Measurements from ENCODE around the gene CLCF1. TPM values are rescaled to one million over a fixed set of nuclear protein-coding genes. Genes with fewer than 3 reads are reported as not detected.

CLCF1 gene
- total RNA-seq, 1 donor from 2014 or later, result 32.6 TPM

GRCh38 chr11:67381244-67381972 lies 8.0 kb upstream of the CLCF1 start:
- Histone ChIP-seq H3K27ac (no peak overlapping the region), H3K27me3 (no peaks in the 10 kb centered on the region), H3K4me1 (peaks cover 0 to 12% of the 10 kb centered on the region in 2 donors), H3K9me3 (no peaks in the 10 kb centered on the region), H3K36me3 (no peaks in the 10 kb centered on the region), H3K4me3 (no peak overlapping the region)
- intact Hi-C loops (cut with DNase I), result no loop called here
- TF ChIP-seq, protein P1, sequence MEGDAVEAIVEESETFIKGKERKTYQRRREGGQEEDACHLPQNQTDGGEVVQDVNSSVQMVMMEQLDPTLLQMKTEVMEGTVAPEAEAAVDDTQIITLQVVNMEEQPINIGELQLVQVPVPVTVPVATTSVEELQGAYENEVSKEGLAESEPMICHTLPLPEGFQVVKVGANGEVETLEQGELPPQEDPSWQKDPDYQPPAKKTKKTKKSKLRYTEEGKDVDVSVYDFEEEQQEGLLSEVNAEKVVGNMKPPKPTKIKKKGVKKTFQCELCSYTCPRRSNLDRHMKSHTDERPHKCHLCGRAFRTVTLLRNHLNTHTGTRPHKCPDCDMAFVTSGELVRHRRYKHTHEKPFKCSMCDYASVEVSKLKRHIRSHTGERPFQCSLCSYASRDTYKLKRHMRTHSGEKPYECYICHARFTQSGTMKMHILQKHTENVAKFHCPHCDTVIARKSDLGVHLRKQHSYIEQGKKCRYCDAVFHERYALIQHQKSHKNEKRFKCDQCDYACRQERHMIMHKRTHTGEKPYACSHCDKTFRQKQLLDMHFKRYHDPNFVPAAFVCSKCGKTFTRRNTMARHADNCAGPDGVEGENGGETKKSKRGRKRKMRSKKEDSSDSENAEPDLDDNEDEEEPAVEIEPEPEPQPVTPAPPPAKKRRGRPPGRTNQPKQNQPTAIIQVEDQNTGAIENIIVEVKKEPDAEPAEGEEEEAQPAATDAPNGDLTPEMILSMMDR (IDR thresholded peaks at IDR 0.05), result no peak
- no peak for DNase-seq (ENCODE audit: low spot score in 2 of 2)

DNA sequence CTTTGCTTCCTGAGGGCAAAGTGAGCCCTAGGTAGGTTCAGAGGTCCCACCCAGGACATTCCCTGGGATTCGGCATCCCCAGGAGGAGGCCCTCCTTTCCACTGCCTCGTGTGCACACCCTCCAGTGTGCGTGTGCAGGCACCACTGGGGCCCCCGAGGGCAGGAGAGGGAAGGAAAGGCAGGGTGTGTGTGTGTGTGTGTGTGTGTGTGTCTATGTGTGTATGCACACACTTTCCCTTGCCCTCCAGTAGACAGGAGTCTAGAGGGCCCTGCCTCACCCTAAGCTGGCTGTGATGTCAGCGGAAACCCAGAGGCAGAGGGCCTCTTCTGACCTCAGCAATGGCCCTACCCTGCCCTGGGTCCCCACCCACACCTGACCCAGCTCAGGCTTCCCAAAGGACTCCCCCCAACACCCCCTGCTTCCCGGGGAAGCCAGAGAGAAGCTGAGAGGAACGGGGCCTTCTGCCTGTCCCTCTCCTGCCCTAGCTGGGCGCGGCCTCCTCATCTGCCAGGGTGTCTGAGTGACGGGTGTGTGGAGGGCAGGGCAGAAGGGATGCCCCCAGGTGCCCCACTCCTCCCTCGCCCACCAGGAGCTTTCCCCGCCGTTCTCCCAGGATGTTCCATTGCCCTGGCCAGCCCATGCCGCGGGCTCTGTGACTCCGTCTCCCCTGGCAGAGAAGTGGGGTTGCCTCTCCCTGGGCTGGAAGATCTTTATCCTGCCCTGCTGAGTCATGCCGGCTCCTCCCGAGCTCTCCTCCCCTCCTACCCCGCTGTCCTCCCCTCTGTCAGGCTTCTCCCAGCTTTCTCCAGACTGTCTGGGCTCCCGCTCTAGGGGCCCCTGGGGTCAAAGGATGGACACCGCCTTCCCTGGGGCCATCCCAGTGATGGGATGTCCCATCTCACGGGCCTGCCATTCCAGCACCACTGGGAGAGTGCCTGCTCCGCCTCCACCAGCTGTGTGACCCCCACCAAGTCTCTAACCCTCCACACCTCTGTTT lies 6.0 kb upstream of the CLCF1 start:
- no peak overlapping the region for H3K27ac ChIP-seq
- no peaks in the 10 kb centered on the region for H3K36me3 ChIP-seq
- no peak overlapping the region for H3K4me3 ChIP-seq
- TF ChIP-seq, protein P1 (IDR thresholded peaks at IDR 0.05), result no peak
- H3K9me3 ChIP-seq, result no peaks in the 10 kb centered on the region
- no peaks in the 10 kb centered on the region for H3K27me3 ChIP-seq
- no peak for DNase-seq (ENCODE audit: low spot score in 2 of 2)
- intact Hi-C loops (cut with DNase I), result no loop called here
- peaks cover 0 to 14% of the 10 kb centered on the region in 2 donors for H3K4me1 ChIP-seq

GRCh38 chr11:67378544-67378943 lies 5.1 kb upstream of the CLCF1 start:
- no peak overlapping the region for H3K4me3 ChIP-seq
- no peak for DNase-seq (ENCODE audit: low spot score in 2 of 2)
- H3K27ac ChIP-seq, result no peak overlapping the region
- no peaks in the 10 kb centered on the region for H3K9me3 ChIP-seq
- H3K4me1 ChIP-seq, result peaks cover 0 to 14% of the 10 kb centered on the region in 2 donors
- TF ChIP-seq, protein P1 (IDR thresholded peaks at IDR 0.05), result no peak
- H3K36me3 ChIP-seq, result no peaks in the 10 kb centered on the region
- H3K27me3 ChIP-seq, result no peaks in the 10 kb centered on the region
- intact Hi-C loops (cut with DNase I), result no loop called here

- Histone ChIP-seq H3K4me3 (no peak overlapping the region), H3K36me3 (no peaks in the 10 kb centered on the region), H3K27me3 (no peaks in the 10 kb centered on the region), H3K9me3 (no peaks in the 10 kb centered on the region), H3K4me1 (peaks cover 0 to 14% of the 10 kb centered on the region in 2 donors), H3K27ac (no peak overlapping the region)
- DNase-seq (ENCODE audit: low spot score in 2 of 2), result no peak
- intact Hi-C loops (cut with DNase I), result no loop called here
- TF ChIP-seq, protein P1 (IDR thresholded peaks at IDR 0.05), result no peak
Measured at GRCh38 chr11:67376873-67377808, 3.7 kb upstream of the CLCF1 start.

All from ascending aorta (tissue), 2 donors.